ENCODE measurements around the gene RSRC2. TPM values are rescaled to one million over a fixed set of nuclear protein-coding genes. Genes with fewer than 3 reads are reported as not detected.

The RSRC2 gene
- polyA plus RNA-seq, 5 donors = 163 to 242 (median 223) TPM

DNA sequence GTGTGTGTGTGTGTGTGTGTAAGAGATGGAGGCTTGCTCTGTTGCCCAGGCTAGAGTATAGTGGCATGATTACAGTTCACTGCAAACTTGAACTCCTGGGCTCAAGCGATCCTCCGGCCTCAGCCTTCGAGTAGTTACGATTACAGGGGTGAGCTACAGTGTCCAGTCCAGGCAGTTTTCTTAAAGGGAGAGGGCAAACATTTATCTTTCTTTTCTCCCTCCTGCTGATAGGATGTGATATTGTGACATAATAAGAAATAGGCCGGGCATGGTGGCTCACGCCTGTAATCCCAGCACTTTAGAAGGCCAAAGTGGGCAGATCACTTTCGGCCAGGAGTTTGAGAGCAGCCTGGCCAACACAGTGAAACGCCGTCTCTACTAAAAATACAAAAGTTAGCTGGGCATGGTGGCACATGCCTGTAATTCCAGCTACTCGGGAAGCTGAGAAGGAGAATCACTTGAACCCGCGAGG lies 72.5 kb downstream of the RSRC2 start:
- DNase-seq = no peak

Other genes with a start within 250 kb of the RSRC2 start
- 10 to 100 TPM; 24.4 to 33.6 (median 31.2) TPM for gene CLIP1, start 104.3 kb downstream of the RSRC2 start, polyA plus RNA-seq (ENCODE audit: insufficient read depth in 1 of 5, insufficient read length in 5 of 5, low replicate concordance in 1 of 5)
- gene ZCCHC8, start 26.0 kb downstream of the RSRC2 start, polyA plus RNA-seq (ENCODE audit: insufficient read depth in 1 of 5, insufficient read length in 5 of 5, low replicate concordance in 1 of 5) = 10 to 100 TPM; 41.5 to 60.1 (median 47.3) TPM
- gene KNTC1, start 313 bp upstream of the RSRC2 start, polyA plus RNA-seq (ENCODE audit: insufficient read depth in 1 of 5, insufficient read length in 5 of 5, low replicate concordance in 1 of 5) = 10 to 100 TPM; 33.8 to 71.3 (median 55.2) TPM
- under 1 TPM in 4 of 5 donors, not detected in 1; 0.09 to 0.30 (median 0.21) TPM for gene HCAR2, start 176.4 kb upstream of the RSRC2 start, polyA plus RNA-seq (ENCODE audit: insufficient read depth in 1 of 5, insufficient read length in 5 of 5, low replicate concordance in 1 of 5)
- gene HCAR3, start 189.9 kb upstream of the RSRC2 start, polyA plus RNA-seq (ENCODE audit: insufficient read depth in 1 of 5, insufficient read length in 5 of 5, low replicate concordance in 1 of 5) = under 1 TPM; 0.09 to 0.10 (median 0.09) TPM
- under 1 TPM; 0.23 to 0.49 (median 0.38) TPM for gene HCAR1, start 203.9 kb upstream of the RSRC2 start, polyA plus RNA-seq (ENCODE audit: insufficient read depth in 1 of 5, insufficient read length in 5 of 5, low replicate concordance in 1 of 5)
- gene DENR, start 225.9 kb upstream of the RSRC2 start, polyA plus RNA-seq (ENCODE audit: insufficient read depth in 1 of 5, insufficient read length in 5 of 5, low replicate concordance in 1 of 5) = 10 to 100 TPM; 76.3 to 92.5 (median 89.4) TPM
- gene CCDC62, start 247.6 kb upstream of the RSRC2 start, polyA plus RNA-seq (ENCODE audit: insufficient read depth in 1 of 5, insufficient read length in 5 of 5, low replicate concordance in 1 of 5) = under 1 TPM; 0.35 to 0.75 (median 0.44) TPM

Data from right lung (tissue), 5 donors.